NCI-H2171 treated with DMSO at 0.1 percent for 48 hours (cell line): Measurements from ENCODE around the gene SETBP1.

ENCODE experiments used
- DNase-seq: peaks from one replicate; lab custom pipeline; 2025; lab: John Stamatoyannopoulos, UW

Gene SETBP1

GRCh38 chr18:44679056-44679913, 1.4 kb upstream of the SETBP1 start:
- DNase-seq = peak; percentile 90

- DNase-seq = peak; percentile 74
Measured at GRCh38 chr18:44679914-44680272, 795 bp upstream of the SETBP1 start.

GRCh38 chr18:44681076-44681970, 635 bp downstream of the SETBP1 start:
- DNase-seq = peak; percentile 61

GRCh38 chr18:44682201-44682870, 1.6 kb downstream of the SETBP1 start:
- peak; percentile 67 for DNase-seq

- DNase-seq = peak; percentile 96
Measured at GRCh38 chr18:44682871-44683221, 2.2 kb downstream of the SETBP1 start.

- no peak for DNase-seq
Measured at GRCh38 chr18:44683556-44683955, 2.9 kb downstream of the SETBP1 start.

GRCh38 chr18:44685296-44685695, 4.6 kb downstream of the SETBP1 start:
- no peak for DNase-seq

GRCh38 chr18:44686156-44686555, 5.5 kb downstream of the SETBP1 start:
- DNase-seq = no peak

GRCh38 chr18:44687421-44687820, 6.7 kb downstream of the SETBP1 start:
- DNase-seq = no peak

GRCh38 chr18:44689736-44690135, 9.0 kb downstream of the SETBP1 start:
- DNase-seq = no peak

GRCh38 chr18:44691148-44691925, 10.6 kb downstream of the SETBP1 start:
- no peak for DNase-seq

GRCh38 chr18:44693030-44693784, 12.5 kb downstream of the SETBP1 start:
- no peak for DNase-seq

- DNase-seq = no peak
Measured at GRCh38 chr18:44695503-44695902, 14.8 kb downstream of the SETBP1 start.

GRCh38 chr18:44696892-44697291, 16.2 kb downstream of the SETBP1 start:
- no peak for DNase-seq

- DNase-seq = no peak
Measured at GRCh38 chr18:44697315-44697714, 16.6 kb downstream of the SETBP1 start.

GRCh38 chr18:44698518-44698917, 17.8 kb downstream of the SETBP1 start:
- DNase-seq = no peak

- DNase-seq = no peak
Measured at GRCh38 chr18:44699572-44700261, 19.0 kb downstream of the SETBP1 start.

GRCh38 chr18:44700652-44701051, 20.0 kb downstream of the SETBP1 start:
- no peak for DNase-seq

GRCh38 chr18:44701227-44701626, 20.5 kb downstream of the SETBP1 start:
- no peak for DNase-seq

- DNase-seq = no peak
Measured at GRCh38 chr18:44702594-44702993, 21.9 kb downstream of the SETBP1 start.
